HepG2 (cell line): ENCODE data around the gene MND1. TPM values are rescaled to one million over a fixed set of nuclear protein-coding genes. Genes with fewer than 3 reads are reported as not detected.
A peak's percentile ranks its signal among the peaks of the same experiment; 100 is the strongest.

Experiments used
- AGO1 ChIP-seq: fragments of 200-400 bp; formaldehyde crosslinking; IDR thresholded peaks from 2 replicates; pipeline ENCODE4 v1.6.1; 2017; ENCODE audit warnings: mild to moderate bottlenecking, low read depth, low read length, moderate library complexity; ENCODE audit not compliant: poor library complexity, severe bottlenecking
- EP300 ChIP-seq, 3 experiments: sonication (generic) in 1 of 3; formaldehyde crosslinking in 1 of 3; IDR thresholded peaks; 2 replicates each; pipeline versions ENCODE4 v1.5.1 to v1.6.1; 2011 to 2020; ENCODE audit warnings: low read depth in 2 of 3, low read length in 2 of 3, borderline replicate concordance in 1 of 3, improper control_type of control experiment in 1 of 3, mild to moderate bottlenecking in 1 of 3, missing genetic modification reagents in 1 of 3, moderate library complexity in 1 of 3
- FOSL2 ChIP-seq: sonication (generic); formaldehyde crosslinking; IDR thresholded peaks from 2 replicates; pipeline ENCODE4 v1.4.0; 2020; ENCODE audit warnings: missing genetic modification reagents
- FOXA3 ChIP-seq: IDR thresholded peaks from 2 replicates; pipeline ENCODE4 v1.6.1; 2016; ENCODE audit warnings: missing genetic modification reagents, missing compliant biosample characterization
- HDAC1 ChIP-seq: sonication (generic); formaldehyde crosslinking; IDR thresholded peaks from 2 replicates; pipeline ENCODE4 v1.5.1; 2020; ENCODE audit warnings: mild to moderate bottlenecking, missing genetic modification reagents
- HNRNPH1 ChIP-seq: fragments of 200-400 bp; formaldehyde crosslinking; optimal IDR thresholded peaks from 2 replicates; pipeline ENCODE3; 2017; ENCODE audit warnings: mild to moderate bottlenecking, low read depth, low read length
- KLF6 ChIP-seq: IDR thresholded peaks from 2 replicates; pipeline ENCODE4 v1.8.0; 2016; ENCODE audit warnings: missing biosample characterization, missing genetic modification reagents
- NFYB ChIP-seq: sonication (generic); formaldehyde crosslinking; IDR thresholded peaks from 2 replicates; pipeline ENCODE4 v1.4.0; 2020; ENCODE audit warnings: missing genetic modification reagents
- NR2F1 ChIP-seq, 2 experiments: fragments of 450-650 bp in 1 of 2; formaldehyde crosslinking in 1 of 2; IDR thresholded peaks; 2 replicates each; pipeline versions ENCODE4 v1.5.0 to v1.6.1; 2016 to 2020; ENCODE audit warnings: mild to moderate bottlenecking in 1 of 2, missing compliant biosample characterization in 1 of 2, missing genetic modification reagents in 1 of 2, moderate library complexity in 1 of 2
- POGZ ChIP-seq: sonication (generic); formaldehyde crosslinking; IDR thresholded peaks from 2 replicates; pipeline ENCODE4 v1.4.0; 2020; ENCODE audit warnings: mild to moderate bottlenecking, missing genetic modification reagents
- SKI ChIP-seq: fragments of 450-650 bp; IDR thresholded peaks from one replicate; pipeline ENCODE4 v1.6.1; 2018; ENCODE audit warnings: mild to moderate bottlenecking; ENCODE audit not compliant: partially characterized antibody
- TCF7L2 ChIP-seq: IDR thresholded peaks from 2 replicates; pipeline ENCODE4 v1.6.1; 2011; ENCODE audit warnings: mild to moderate bottlenecking, low read depth, low read length, moderate library complexity
- ZNF367 ChIP-seq: sonication (generic); formaldehyde crosslinking; IDR thresholded peaks from 2 replicates; pipeline ENCODE4 v1.4.0; 2020; ENCODE audit warnings: missing genetic modification reagents, borderline replicate concordance
- ZNF556 ChIP-seq: sonication (generic); formaldehyde crosslinking; IDR thresholded peaks from 2 replicates; pipeline ENCODE4 v1.4.0; 2020; ENCODE audit warnings: mild to moderate bottlenecking, missing genetic modification reagents, borderline replicate concordance
- ZNF672 ChIP-seq: sonication (generic); formaldehyde crosslinking; IDR thresholded peaks from 2 replicates; pipeline ENCODE4 v1.8.1; 2022; ENCODE audit warnings: missing genetic modification reagents
- ZNF746 ChIP-seq: sonication (generic); formaldehyde crosslinking; IDR thresholded peaks from 2 replicates; pipeline ENCODE4 v1.8.0; 2022; ENCODE audit warnings: mild to moderate bottlenecking, missing genetic modification reagents
- ZSCAN31 ChIP-seq: sonication (generic); formaldehyde crosslinking; IDR thresholded peaks from 2 replicates; pipeline ENCODE4 v1.5.0; 2020; ENCODE audit warnings: low read depth, mild to moderate bottlenecking, missing genetic modification reagents
- polyA plus RNA-seq, 8 experiments: library from polyadenylated mRNA; depleted of rRNA in 3 of 8; stranded (reverse) in 7 of 8; unstranded in 1 of 8; fragments of >200 nt; fragmentation: Illumina TruSeq in 4 of 8; extraction: Trizol in 4 of 8; gene quantifications; 2 replicates each; pipeline versions ENCODE4 v1.2.1 to v1.2.3, GENCODE V29; 2011 to 2016; ENCODE audit warnings: low read depth in 4 of 8, missing spikeins in 1 of 8, mixed read lengths in 1 of 8; ENCODE audit not compliant: insufficient read depth in 1 of 8
- total RNA-seq, 5 experiments: library from RNA; depleted of rRNA; stranded (reverse); fragments of >200 nt; fragmentation: Illumina TruSeq; extraction: Trizol; gene quantifications; 2 replicates each; pipeline ENCODE4 v1.2.3, GENCODE V29; 2016; ENCODE audit warnings: low read depth in 1 of 5
- TF ChIP-seq, protein P1 (sequence below): sonication (generic); formaldehyde crosslinking; IDR thresholded peaks from 2 replicates; pipeline ENCODE4 v1.5.1; 2020; ENCODE audit warnings: mild to moderate bottlenecking, missing genetic modification reagents, moderate library complexity
- TF ChIP-seq, protein P2 (sequence below): sonication (generic); formaldehyde crosslinking; IDR thresholded peaks from 2 replicates; pipeline ENCODE4 v1.4.0; 2020; ENCODE audit warnings: mild to moderate bottlenecking, low read depth, missing genetic modification reagents
- TF ChIP-seq, protein P3 (sequence below): IDR thresholded peaks from 2 replicates; pipeline ENCODE4 v1.6.1; 2016; ENCODE audit warnings: missing compliant biosample characterization, missing genetic modification reagents, borderline replicate concordance
- TF ChIP-seq, protein P4 (sequence below): fragments of 450-650 bp; IDR thresholded peaks from 2 replicates; pipeline ENCODE4 v1.6.1; 2016

Gene MND1
- total and polyA plus RNA-seq, 2 of the 13 experiments (the other 11 are each of a cell fraction or from before 2014, with no cell fraction given) = 4.8 to 30.7 TPM

DNA sequence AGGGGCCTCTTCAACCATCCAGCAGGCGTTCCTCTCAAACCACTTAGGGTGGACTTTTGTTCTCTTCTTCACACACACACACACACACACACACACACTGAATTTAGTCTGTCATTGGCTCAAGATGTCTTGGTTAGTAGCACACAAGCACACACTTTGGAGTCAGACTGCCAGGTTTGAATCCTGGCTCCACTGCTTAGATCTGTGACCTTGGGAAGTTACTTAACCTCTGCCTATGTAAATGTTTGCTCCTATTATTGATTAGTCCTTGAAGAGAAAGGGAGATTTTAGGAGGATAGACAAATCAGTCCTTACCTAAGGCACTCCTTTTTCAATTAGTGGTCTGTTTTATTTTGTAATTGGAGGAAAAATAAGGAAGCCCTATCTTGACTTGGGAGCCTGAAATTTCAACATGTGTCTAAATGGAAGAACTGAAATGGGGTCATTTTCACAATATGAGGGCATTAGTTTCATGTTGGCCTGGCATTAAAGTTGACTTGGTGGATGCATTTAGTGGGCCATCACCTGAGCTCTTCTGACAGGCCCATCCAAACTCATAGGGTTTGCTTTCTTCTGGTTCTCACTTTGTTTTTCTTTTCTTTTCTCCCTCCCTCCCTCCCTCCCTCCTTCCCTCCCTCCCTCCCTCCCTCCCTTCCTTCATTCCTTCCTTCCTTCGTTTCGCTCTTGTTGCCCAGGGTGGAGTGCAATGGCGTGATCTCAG lies 108.3 kb downstream of the MND1 start (continued):
- TF ChIP-seq POGZ (CRISPR knock-in tag) (no peak), ZNF556 (CRISPR knock-in tag) (no peak), FOSL2 (no peak), NFYB (CRISPR knock-in tag) (no peak), ZNF367 (CRISPR knock-in tag) (no peak), HNRNPH1 (no peak), EP300 (IDR thresholded peaks at IDR 0.05; ENCODE audit: low read depth in 2 of 2, low read length in 2 of 2) (peak in 1 of 2 experiments; percentile 61; a peak in 1 of 4 replicates), EP300 (CRISPR knock-in tag; IDR thresholded peaks at IDR 0.05; ENCODE audit: borderline replicate concordance) (no peak), FOXA3 (CRISPR knock-in tag) (peak; percentile 73), ZSCAN31 (CRISPR knock-in tag) (no peak), ZNF672 (CRISPR knock-in tag) (no peak), AGO1 (no peak), TCF7L2 (no peak), ZNF746 (CRISPR knock-in tag) (no peak), HDAC1 (peak; percentile 47; the same call in 1 of the 2 replicates), NR2F1 (CRISPR knock-in tag; IDR thresholded peaks at IDR 0.05) (no peak), SKI (peak; percentile 14), KLF6 (CRISPR knock-in tag) (no peak)
- TF ChIP-seq, protein P1, sequence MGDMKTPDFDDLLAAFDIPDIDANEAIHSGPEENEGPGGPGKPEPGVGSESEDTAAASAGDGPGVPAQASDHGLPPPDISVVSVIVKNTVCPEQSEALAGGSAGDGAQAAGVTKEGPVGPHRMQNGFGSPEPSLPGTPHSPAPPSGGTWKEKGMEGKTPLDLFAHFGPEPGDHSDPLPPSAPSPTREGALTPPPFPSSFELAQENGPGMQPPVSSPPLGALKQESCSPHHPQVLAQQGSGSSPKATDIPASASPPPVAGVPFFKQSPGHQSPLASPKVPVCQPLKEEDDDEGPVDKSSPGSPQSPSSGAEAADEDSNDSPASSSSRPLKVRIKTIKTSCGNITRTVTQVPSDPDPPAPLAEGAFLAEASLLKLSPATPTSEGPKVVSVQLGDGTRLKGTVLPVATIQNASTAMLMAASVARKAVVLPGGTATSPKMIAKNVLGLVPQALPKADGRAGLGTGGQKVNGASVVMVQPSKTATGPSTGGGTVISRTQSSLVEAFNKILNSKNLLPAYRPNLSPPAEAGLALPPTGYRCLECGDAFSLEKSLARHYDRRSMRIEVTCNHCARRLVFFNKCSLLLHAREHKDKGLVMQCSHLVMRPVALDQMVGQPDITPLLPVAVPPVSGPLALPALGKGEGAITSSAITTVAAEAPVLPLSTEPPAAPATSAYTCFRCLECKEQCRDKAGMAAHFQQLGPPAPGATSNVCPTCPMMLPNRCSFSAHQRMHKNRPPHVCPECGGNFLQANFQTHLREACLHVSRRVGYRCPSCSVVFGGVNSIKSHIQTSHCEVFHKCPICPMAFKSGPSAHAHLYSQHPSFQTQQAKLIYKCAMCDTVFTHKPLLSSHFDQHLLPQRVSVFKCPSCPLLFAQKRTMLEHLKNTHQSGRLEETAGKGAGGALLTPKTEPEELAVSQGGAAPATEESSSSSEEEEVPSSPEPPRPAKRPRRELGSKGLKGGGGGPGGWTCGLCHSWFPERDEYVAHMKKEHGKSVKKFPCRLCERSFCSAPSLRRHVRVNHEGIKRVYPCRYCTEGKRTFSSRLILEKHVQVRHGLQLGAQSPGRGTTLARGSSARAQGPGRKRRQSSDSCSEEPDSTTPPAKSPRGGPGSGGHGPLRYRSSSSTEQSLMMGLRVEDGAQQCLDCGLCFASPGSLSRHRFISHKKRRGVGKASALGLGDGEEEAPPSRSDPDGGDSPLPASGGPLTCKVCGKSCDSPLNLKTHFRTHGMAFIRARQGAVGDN (CRISPR knock-in tag) = no peak
- TF ChIP-seq, protein P2, sequence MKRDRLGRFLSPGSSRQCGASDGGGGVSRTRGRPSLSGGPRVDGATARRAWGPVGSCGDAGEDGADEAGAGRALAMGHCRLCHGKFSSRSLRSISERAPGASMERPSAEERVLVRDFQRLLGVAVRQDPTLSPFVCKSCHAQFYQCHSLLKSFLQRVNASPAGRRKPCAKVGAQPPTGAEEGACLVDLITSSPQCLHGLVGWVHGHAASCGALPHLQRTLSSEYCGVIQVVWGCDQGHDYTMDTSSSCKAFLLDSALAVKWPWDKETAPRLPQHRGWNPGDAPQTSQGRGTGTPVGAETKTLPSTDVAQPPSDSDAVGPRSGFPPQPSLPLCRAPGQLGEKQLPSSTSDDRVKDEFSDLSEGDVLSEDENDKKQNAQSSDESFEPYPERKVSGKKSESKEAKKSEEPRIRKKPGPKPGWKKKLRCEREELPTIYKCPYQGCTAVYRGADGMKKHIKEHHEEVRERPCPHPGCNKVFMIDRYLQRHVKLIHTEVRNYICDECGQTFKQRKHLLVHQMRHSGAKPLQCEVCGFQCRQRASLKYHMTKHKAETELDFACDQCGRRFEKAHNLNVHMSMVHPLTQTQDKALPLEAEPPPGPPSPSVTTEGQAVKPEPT (CRISPR knock-in tag) = no peak
- TF ChIP-seq, protein P3, sequence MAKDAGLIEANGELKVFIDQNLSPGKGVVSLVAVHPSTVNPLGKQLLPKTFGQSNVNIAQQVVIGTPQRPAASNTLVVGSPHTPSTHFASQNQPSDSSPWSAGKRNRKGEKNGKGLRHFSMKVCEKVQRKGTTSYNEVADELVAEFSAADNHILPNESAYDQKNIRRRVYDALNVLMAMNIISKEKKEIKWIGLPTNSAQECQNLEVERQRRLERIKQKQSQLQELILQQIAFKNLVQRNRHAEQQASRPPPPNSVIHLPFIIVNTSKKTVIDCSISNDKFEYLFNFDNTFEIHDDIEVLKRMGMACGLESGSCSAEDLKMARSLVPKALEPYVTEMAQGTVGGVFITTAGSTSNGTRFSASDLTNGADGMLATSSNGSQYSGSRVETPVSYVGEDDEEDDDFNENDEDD = no peak
- TF ChIP-seq, protein P4, sequence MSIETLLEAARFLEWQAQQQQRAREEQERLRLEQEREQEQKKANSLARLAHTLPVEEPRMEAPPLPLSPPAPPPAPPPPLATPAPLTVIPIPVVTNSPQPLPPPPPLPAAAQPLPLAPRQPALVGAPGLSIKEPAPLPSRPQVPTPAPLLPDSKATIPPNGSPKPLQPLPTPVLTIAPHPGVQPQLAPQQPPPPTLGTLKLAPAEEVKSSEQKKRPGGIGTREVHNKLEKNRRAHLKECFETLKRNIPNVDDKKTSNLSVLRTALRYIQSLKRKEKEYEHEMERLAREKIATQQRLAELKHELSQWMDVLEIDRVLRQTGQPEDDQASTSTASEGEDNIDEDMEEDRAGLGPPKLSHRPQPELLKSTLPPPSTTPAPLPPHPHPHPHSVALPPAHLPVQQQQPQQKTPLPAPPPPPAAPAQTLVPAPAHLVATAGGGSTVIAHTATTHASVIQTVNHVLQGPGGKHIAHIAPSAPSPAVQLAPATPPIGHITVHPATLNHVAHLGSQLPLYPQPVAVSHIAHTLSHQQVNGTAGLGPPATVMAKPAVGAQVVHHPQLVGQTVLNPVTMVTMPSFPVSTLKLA = no peak
